ENCODE data around the gene KCNIP1.

GRCh38 chr5:170591054-170591453 lies 87.2 kb downstream of the KCNIP1 start:
- TF ChIP-seq POLR2AphosphoS5 (IDR thresholded peaks at IDR 0.05; ENCODE audit: low read depth, low read length): no peak
- no peak for TF ChIP-seq CTCF (IDR thresholded peaks at IDR 0.05; ENCODE audit: control extremely low read depth in 1 of 3, insufficient read depth in 1 of 3, low read depth in 1 of 3, low read length in 3 of 3)
- TF ChIP-seq SP1 (IDR thresholded peaks at IDR 0.05; ENCODE audit: low read depth, low read length): no peak
- no peak for TF ChIP-seq RAD21 (IDR thresholded peaks at IDR 0.05 in 1 of 2, conservative IDR thresholded peaks at IDR 0.05 in 1 of 2; ENCODE audit: low read depth in 2 of 2, low read length in 2 of 2)
- no peak for TF ChIP-seq KDM5A (IDR thresholded peaks at IDR 0.05; ENCODE audit: low read length)
- no peak for TF ChIP-seq EP300 (IDR thresholded peaks at IDR 0.05; ENCODE audit: borderline replicate concordance in 1 of 2, low read depth in 2 of 2, low read length in 2 of 2)
- no peak for TF ChIP-seq YY1 (IDR thresholded peaks at IDR 0.05; ENCODE audit: low read depth, low read length)
- TF ChIP-seq GABPA (IDR thresholded peaks at IDR 0.05; ENCODE audit: borderline replicate concordance, insufficient read depth, low read length): no peak
- TF ChIP-seq ASH2L (IDR thresholded peaks at IDR 0.05; ENCODE audit: low read length): no peak
- no peak for TF ChIP-seq POLR2A (IDR thresholded peaks at IDR 0.05; ENCODE audit: control extremely low read depth in 1 of 2, low read depth in 2 of 2, low read length in 2 of 2)
- TF ChIP-seq JUN (IDR thresholded peaks at IDR 0.05; ENCODE audit: low read depth, low read length): no peak
- no peak for TF ChIP-seq PHF8 (conservative IDR thresholded peaks at IDR 0.05; ENCODE audit: low read depth, low read length)
- no peak for TF ChIP-seq GTF2F1 (IDR thresholded peaks at IDR 0.05; ENCODE audit: borderline replicate concordance, low read depth, low read length)
- no peak for TF ChIP-seq SRF (IDR thresholded peaks at IDR 0.05; ENCODE audit: low read depth, low read length)

Data from H1 (cell line).